Suprapubic skin (tissue), 4 donors: ENCODE measurements around the gene FAM136A. TPM values are rescaled to one million over a fixed set of nuclear protein-coding genes. Genes with fewer than 3 reads are reported as not detected.
A peak's percentile ranks its signal among the peaks of the same experiment; 100 is the strongest.

Experiments
- DNase-seq, 2 donors: peaks; one replicate each; pipeline ENCODE4 v3.0.0-alpha.2; 2019; ENCODE audit warnings: low spot score in 2 of 2
- H3K27ac ChIP-seq: fragments of 200-600 bp; sonication (generic); one replicate; pipeline ENCODE4 v1.5.1; 2019
- H3K27me3 ChIP-seq: fragments of 200-600 bp; sonication (generic); one replicate; pipeline ENCODE4 v1.5.1; 2019
- H3K36me3 ChIP-seq: fragments of 200-600 bp; sonication (generic); one replicate; pipeline ENCODE4 v1.5.1; 2019
- H3K4me1 ChIP-seq: fragments of 200-600 bp; sonication (generic); one replicate; pipeline ENCODE4 v1.5.1; 2019
- H3K4me3 ChIP-seq: fragments of 200-600 bp; sonication (generic); one replicate; pipeline ENCODE4 v1.5.1; 2019; ENCODE audit warnings: mild to moderate bottlenecking
- H3K9me3 ChIP-seq: fragments of 200-600 bp; sonication (generic); one replicate; pipeline ENCODE4 v1.5.1; 2019
- CTCF ChIP-seq, 2 donors: fragments of 200-600 bp in 1 of 2; fragments of 450-650 bp in 1 of 2; sonication (generic) in 1 of 2; IDR thresholded peaks; one replicate each; pipeline ENCODE4 v1.5.1; 2016 to 2019; ENCODE audit warnings: antibody characterized with exemption in 2 of 2, mild to moderate bottlenecking in 1 of 2, moderate library complexity in 1 of 2
- EP300 ChIP-seq: sonication (generic); formaldehyde crosslinking; IDR thresholded peaks from one replicate; pipeline ENCODE4 v1.6.1; 2017; ENCODE audit warnings: antibody characterized with exemption
- POLR2A ChIP-seq, 2 donors: fragments of 450-650 bp; IDR thresholded peaks; one replicate each; pipeline ENCODE4 v1.6.1; 2017; ENCODE audit warnings: antibody characterized with exemption in 2 of 2, mild to moderate bottlenecking in 2 of 2, moderate library complexity in 2 of 2
- POLR2AphosphoS5 ChIP-seq, 3 donors: sonication (generic); formaldehyde crosslinking; IDR thresholded peaks; one replicate each; pipeline ENCODE4 v1.6.1; 2017; ENCODE audit warnings: antibody characterized with exemption in 3 of 3
- WGBS: methylation state at CpG from one replicate; pipeline ENCODE4 v1.1.5; 2018; 5-methylcytosine and 5-hydroxymethylcytosine counted together
- total RNA-seq, 4 donors: library from RNA; depleted of rRNA; stranded (reverse); fragments of >200 nt; gene quantifications; one replicate each; pipeline ENCODE4 v1.1.0, GENCODE V29; 2016

The FAM136A gene
- total RNA-seq, 4 donors from 2014 or later, result 20.8 to 30.9 (median 26.4) TPM

DNA sequence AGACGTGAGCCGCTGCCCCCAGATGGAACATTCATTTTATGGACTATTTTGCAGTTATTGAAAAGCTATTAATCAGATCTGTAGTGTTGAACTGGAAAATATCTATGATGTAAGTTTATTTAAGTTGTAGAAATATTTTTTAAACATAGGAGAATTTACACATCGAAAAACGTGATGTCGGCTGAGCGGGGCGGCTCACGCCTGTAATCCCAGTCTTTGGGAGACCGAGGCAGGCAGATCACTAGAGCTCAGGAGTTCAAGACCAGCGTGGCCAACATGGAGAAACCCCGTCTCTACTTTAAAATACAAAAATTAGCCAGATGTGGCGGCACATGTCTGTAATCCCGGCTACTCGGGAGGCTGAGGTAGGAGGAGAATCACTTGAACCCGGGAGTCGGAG, 51.4 kb downstream of the FAM136A start:
- no peak for TF ChIP-seq POLR2A (IDR thresholded peaks at IDR 0.05)
- no peak for TF ChIP-seq EP300
- no peak for TF ChIP-seq CTCF (IDR thresholded peaks at IDR 0.05)
- no peak for TF ChIP-seq POLR2AphosphoS5 (IDR thresholded peaks at IDR 0.05)
- WGBS, result 89% methylated on average over 16 of the region's 16 CpGs

GRCh38 chr2:70248181-70248847, 53.6 kb downstream of the FAM136A start, which contains the start of gene TIA1:
Gene TIA1, minus strand, starts transcription at chr2:70248628. Its CDS starts 198 bp downstream, at chr2:70248430.
- no peaks in the 10 kb centered on the region for H3K9me3 ChIP-seq
- DNase-seq, result peak; percentile 99
- H3K4me1 ChIP-seq, result peaks cover 25% of the 10 kb centered on the region
- WGBS, result 0% methylated on average over 18 of the region's 47 CpGs
- TF ChIP-seq CTCF (IDR thresholded peaks at IDR 0.05) (no peak), EP300 (no peak), POLR2A (IDR thresholded peaks at IDR 0.05) (peak; percentile 35 to 71), POLR2AphosphoS5 (IDR thresholded peaks at IDR 0.05) (peak in 2 of 3 donors; percentile 19 to 63)
- H3K4me3 ChIP-seq, result peak within 1 kb of the TSS; percentile 94
- H3K27ac ChIP-seq, result peak within 1 kb of the TSS; percentile 98
- no peaks in the 10 kb centered on the region for H3K27me3 ChIP-seq
- no peaks in the 10 kb centered on the region for H3K36me3 ChIP-seq

More for the DNA sequence above, 51.4 kb downstream of the FAM136A start:
- no peak overlapping the region for H3K4me3 ChIP-seq
- H3K27ac ChIP-seq, result no peak overlapping the region
- H3K36me3 ChIP-seq, result no peaks in the 10 kb centered on the region
- no peaks in the 10 kb centered on the region for H3K27me3 ChIP-seq
- H3K4me1 ChIP-seq, result peaks cover 18% of the 10 kb centered on the region
- H3K9me3 ChIP-seq, result no peaks in the 10 kb centered on the region
- no peak for DNase-seq

DNA sequence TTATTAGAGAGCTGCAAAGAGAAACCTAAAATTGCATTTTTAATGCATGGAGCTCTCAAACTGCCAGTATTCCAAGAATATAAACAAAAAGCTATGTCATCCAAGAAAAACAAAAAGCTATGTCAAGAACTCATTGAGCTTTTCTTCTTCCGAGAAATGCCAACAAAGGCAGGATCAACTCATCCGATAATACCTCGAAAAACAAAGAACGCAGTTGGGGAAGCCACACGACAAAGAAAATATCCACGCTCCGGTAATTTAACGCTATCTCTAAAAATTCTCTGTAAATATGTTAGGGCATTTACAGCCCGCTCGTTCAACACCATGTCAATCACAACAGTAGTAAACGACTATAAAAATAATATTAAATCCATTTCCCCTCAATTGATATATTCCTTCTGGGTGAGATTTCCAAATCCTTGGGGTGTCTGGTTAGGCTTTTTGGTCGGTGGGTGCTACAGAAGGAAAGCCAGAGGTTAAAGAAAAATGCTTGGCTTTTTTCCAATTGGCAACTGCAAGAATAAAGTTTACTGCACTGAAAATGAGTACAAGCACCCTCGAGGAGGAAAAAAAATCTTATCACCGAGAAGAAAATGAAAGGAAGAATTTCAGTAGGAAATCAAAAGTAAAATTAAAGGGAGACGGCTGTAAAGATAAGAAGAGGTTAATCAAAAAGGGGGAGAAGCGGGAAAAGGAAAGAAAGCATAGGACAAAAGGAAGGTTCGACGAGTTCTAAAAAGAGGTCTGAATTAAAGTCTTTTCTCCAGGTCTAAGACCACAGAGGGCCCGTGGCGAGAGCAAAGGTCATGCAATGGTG, 54.3 kb downstream of the FAM136A start:
- under 1% methylated on average over 20 of the region's 20 CpGs for WGBS
- TF ChIP-seq EP300 (no peak), POLR2A (IDR thresholded peaks at IDR 0.05) (no peak), CTCF (IDR thresholded peaks at IDR 0.05) (no peak), POLR2AphosphoS5 (IDR thresholded peaks at IDR 0.05) (no peak)
- DNase-seq, result no peak
- H3K27me3 ChIP-seq, result no peaks in the 10 kb centered on the region
- no peaks in the 10 kb centered on the region for H3K36me3 ChIP-seq
- peak overlapping the region; percentile 98 for H3K27ac ChIP-seq
- no peaks in the 10 kb centered on the region for H3K9me3 ChIP-seq
- H3K4me1 ChIP-seq, result peaks cover 32% of the 10 kb centered on the region
- H3K4me3 ChIP-seq, result peak overlapping the region; percentile 94

Other genes with a start within 250 kb of the FAM136A start
- 100 to 1,000 TPM; 189 to 236 (median 222) TPM for gene PCBP1, start 214.6 kb downstream of the FAM136A start, total RNA-seq
- gene C2orf42, start 111.0 kb downstream of the FAM136A start, total RNA-seq, result 10 to 100 TPM; 12.4 to 21.6 (median 15.3) TPM
- 100 to 1,000 TPM in 1 of 4 donors, 10 to 100 TPM in 3; 31.2 to 115 (median 58.0) TPM for gene TIA1, start 53.4 kb downstream of the FAM136A start, total RNA-seq
- gene PCYOX1, start 43.9 kb downstream of the FAM136A start, total RNA-seq, result 10 to 100 TPM; 34.4 to 57.2 (median 48.1) TPM
- gene SNRPG, start 8.3 kb downstream of the FAM136A start, total RNA-seq, result 10 to 100 TPM; 47.3 to 63.1 (median 55.7) TPM